Measurements from ENCODE around the gene DNAJC5. TPM values are rescaled to one million over a fixed set of nuclear protein-coding genes. Genes with fewer than 3 reads are reported as not detected.

Gene DNAJC5
- total and polyA plus RNA-seq, 2 experiments from 2014 or later: 9.4 to 37.7 TPM

GRCh38 chr20:63945921-63946920 lies 51.3 kb downstream of the DNAJC5 start:
- Histone ChIP-seq H3K4me3 (no peak overlapping the region), H3K27ac (no peak overlapping the region), H3K9me3 (ENCODE audit: low read depth) (no peaks in the 10 kb centered on the region), H3K4me1 (ENCODE audit: low read depth) (peaks cover 21% of the 10 kb centered on the region), H3K27me3 (no peaks in the 10 kb centered on the region), H3K36me3 (peaks cover 17% of the 10 kb centered on the region)
- no peak for TF ChIP-seq CTCF (IDR thresholded peaks at IDR 0.05; ENCODE audit: low read depth, low read length)
- no peak for DNase-seq (ENCODE audit: low read depth in 1 of 2, low spot score in 1 of 2)

- TF ChIP-seq CTCF (IDR thresholded peaks at IDR 0.05; ENCODE audit: low read depth, low read length): no peak
- Histone ChIP-seq H3K27me3 (no peaks in the 10 kb centered on the region), H3K36me3 (peaks cover 17% of the 10 kb centered on the region), H3K4me1 (ENCODE audit: low read depth) (peaks cover 28% of the 10 kb centered on the region), H3K4me3 (no peak overlapping the region), H3K9me3 (ENCODE audit: low read depth) (no peaks in the 10 kb centered on the region), H3K27ac (no peak overlapping the region)
- DNase-seq (ENCODE audit: low read depth in 1 of 2, low spot score in 1 of 2): no peak
These were observed 52.2 kb downstream of the DNAJC5 start for GRCh38 chr20:63946986-63947637.

GRCh38 chr20:63947638-63948456 lies 52.9 kb downstream of the DNAJC5 start:
- H3K27ac ChIP-seq: peak overlapping the region; percentile 64
- H3K9me3 ChIP-seq (ENCODE audit: low read depth): no peaks in the 10 kb centered on the region
- H3K4me3 ChIP-seq: no peak overlapping the region
- DNase-seq (ENCODE audit: low read depth in 1 of 2, low spot score in 1 of 2): no peak
- H3K4me1 ChIP-seq (ENCODE audit: low read depth): peaks cover 28% of the 10 kb centered on the region
- no peak for TF ChIP-seq CTCF (IDR thresholded peaks at IDR 0.05; ENCODE audit: low read depth, low read length)
- H3K36me3 ChIP-seq: peaks cover 17% of the 10 kb centered on the region
- no peaks in the 10 kb centered on the region for H3K27me3 ChIP-seq

GRCh38 chr20:63950701-63951397 lies 55.9 kb downstream of the DNAJC5 start:
- Histone ChIP-seq H3K27ac (peak overlapping the region; percentile 84), H3K4me1 (ENCODE audit: low read depth) (peaks cover 42% of the 10 kb centered on the region), H3K9me3 (ENCODE audit: low read depth) (no peaks in the 10 kb centered on the region), H3K27me3 (no peaks in the 10 kb centered on the region), H3K4me3 (no peak overlapping the region), H3K36me3 (peaks cover under 1% of the 10 kb centered on the region)
- no peak for TF ChIP-seq CTCF (IDR thresholded peaks at IDR 0.05; ENCODE audit: low read depth, low read length)
- DNase-seq (ENCODE audit: low read depth in 1 of 2, low spot score in 1 of 2): peak in 1 of 2 donors; percentile 77

Measured in cardiac muscle cell (in vitro differentiated cells and primary cell).